ENCODE measurements around the gene PTH2.

GRCh38 chr19:49421039-49421877 lies 2.0 kb downstream of the PTH2 start:
- TF ChIP-seq, protein P1, sequence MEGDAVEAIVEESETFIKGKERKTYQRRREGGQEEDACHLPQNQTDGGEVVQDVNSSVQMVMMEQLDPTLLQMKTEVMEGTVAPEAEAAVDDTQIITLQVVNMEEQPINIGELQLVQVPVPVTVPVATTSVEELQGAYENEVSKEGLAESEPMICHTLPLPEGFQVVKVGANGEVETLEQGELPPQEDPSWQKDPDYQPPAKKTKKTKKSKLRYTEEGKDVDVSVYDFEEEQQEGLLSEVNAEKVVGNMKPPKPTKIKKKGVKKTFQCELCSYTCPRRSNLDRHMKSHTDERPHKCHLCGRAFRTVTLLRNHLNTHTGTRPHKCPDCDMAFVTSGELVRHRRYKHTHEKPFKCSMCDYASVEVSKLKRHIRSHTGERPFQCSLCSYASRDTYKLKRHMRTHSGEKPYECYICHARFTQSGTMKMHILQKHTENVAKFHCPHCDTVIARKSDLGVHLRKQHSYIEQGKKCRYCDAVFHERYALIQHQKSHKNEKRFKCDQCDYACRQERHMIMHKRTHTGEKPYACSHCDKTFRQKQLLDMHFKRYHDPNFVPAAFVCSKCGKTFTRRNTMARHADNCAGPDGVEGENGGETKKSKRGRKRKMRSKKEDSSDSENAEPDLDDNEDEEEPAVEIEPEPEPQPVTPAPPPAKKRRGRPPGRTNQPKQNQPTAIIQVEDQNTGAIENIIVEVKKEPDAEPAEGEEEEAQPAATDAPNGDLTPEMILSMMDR (IDR thresholded peaks at IDR 0.05): no peak
- TF ChIP-seq POLR2A (IDR thresholded peaks at IDR 0.05): no peak

Measured in body of pancreas (tissue), 4 donors.